CD14-positive monocyte (primary cell): Measurements from ENCODE around the gene USP24. TPM values are rescaled to one million over a fixed set of nuclear protein-coding genes. Genes with fewer than 3 reads are reported as not detected.
A peak's percentile ranks its signal among the peaks of the same experiment; 100 is the strongest.

Experiments
- DNase-seq, 3 donors: peaks; one replicate each; pipeline ENCODE4 v3.0.0-alpha.2; 2011 to 2022
- H2AFZ ChIP-seq: 2 replicates; pipeline ENCODE4 v1.6.0; 2012; ENCODE audit warnings: mild to moderate bottlenecking, low read depth, low read length, inconsistent platforms; ENCODE audit not compliant: insufficient read depth, poor library complexity, severe bottlenecking
- H3K27ac ChIP-seq, 2 donors: 1 replicate in 1 of 2; 2 replicates in 1 of 2; pipeline ENCODE4 v1.5.1; 2012 to 2013; ENCODE audit warnings: low read length in 2 of 2, control low read depth in 1 of 2, inconsistent platforms in 1 of 2, low read depth in 1 of 2, mild to moderate bottlenecking in 1 of 2
- H3K27me3 ChIP-seq, 2 donors: one replicate each; pipeline versions ENCODE4 v1.6.0 to v1.6.1; 2011 to 2013; ENCODE audit warnings: low read length in 2 of 2; ENCODE audit not compliant: control insufficient read depth in 2 of 2, insufficient read depth in 2 of 2
- H3K36me3 ChIP-seq, 2 donors: replicated peaks in 1 of 2; 1 replicate in 1 of 2; 2 replicates in 1 of 2; pipeline versions ENCODE4 v1.5.1 to v1.6.1; 2012 to 2013; ENCODE audit warnings: low read length in 2 of 2, control low read depth in 1 of 2, inconsistent platforms in 1 of 2, mild to moderate bottlenecking in 1 of 2; ENCODE audit not compliant: insufficient read depth in 2 of 2, control insufficient read depth in 1 of 2
- H3K4me1 ChIP-seq, 2 donors: 1 replicate in 1 of 2; 2 replicates in 1 of 2; pipeline versions ENCODE4 v1.5.1 to v1.6.1; 2012 to 2013; ENCODE audit warnings: low read length in 2 of 2, control low read depth in 1 of 2, inconsistent platforms in 1 of 2, mild to moderate bottlenecking in 1 of 2, moderate library complexity in 1 of 2; ENCODE audit not compliant: insufficient read depth in 2 of 2, control insufficient read depth in 1 of 2
- H3K4me2 ChIP-seq: replicated peaks from 2 replicates; pipeline ENCODE3; 2012; ENCODE audit warnings: low read length, moderate library complexity, mild to moderate bottlenecking; ENCODE audit not compliant: poor library complexity, severe bottlenecking; ENCODE audit errors: extremely low read depth
- H3K4me3 ChIP-seq, 3 experiments: fragments of 200-600 bp in 1 of 3; sonication (generic) in 1 of 3; replicated peaks in 1 of 3; 1 replicate in 2 of 3; 2 replicates in 1 of 3; pipeline ENCODE4 v1.5.1; 2011 to 2013; ENCODE audit warnings: low read length in 3 of 3, mild to moderate bottlenecking in 3 of 3, control low read depth in 2 of 3, low read depth in 2 of 3, inconsistent platforms in 1 of 3, moderate library complexity in 1 of 3
- H3K79me2 ChIP-seq: 2 replicates; pipeline ENCODE4 v1.6.0; 2012; ENCODE audit warnings: mild to moderate bottlenecking, control low read depth, inconsistent platforms, low read length, moderate library complexity; ENCODE audit not compliant: insufficient read depth
- H3K9ac ChIP-seq: 2 replicates; pipeline ENCODE4 v1.6.0; 2017; ENCODE audit warnings: low read length, mild to moderate bottlenecking; ENCODE audit not compliant: insufficient read depth, poor library complexity, severe bottlenecking
- H3K9me3 ChIP-seq, 2 donors: replicated peaks in 1 of 2; 1 replicate in 1 of 2; 2 replicates in 1 of 2; pipeline versions ENCODE4 v1.5.1 to v1.6.1; 2012 to 2013; ENCODE audit warnings: low read length in 2 of 2, control low read depth in 1 of 2; ENCODE audit not compliant: control insufficient read depth in 1 of 2, insufficient read depth in 1 of 2
- H4K20me1 ChIP-seq: 2 replicates; pipeline ENCODE4 v1.6.0; 2012; ENCODE audit warnings: mild to moderate bottlenecking, low read length, control low read depth, moderate library complexity; ENCODE audit not compliant: insufficient read depth
- H3K27ac Mint-ChIP-seq, 7 donors: one replicate each; pipeline ENCODE4 v1.8.0; 2020; ENCODE audit warnings: mild to moderate bottlenecking in 7 of 7, mixed read lengths in 7 of 7, moderate library complexity in 6 of 7, inconsistent platforms in 2 of 7
- H3K27me3 Mint-ChIP-seq, 3 donors: one replicate each; pipeline ENCODE4 v1.8.0; 2021 to 2022; ENCODE audit warnings: low read depth in 3 of 3, mild to moderate bottlenecking in 3 of 3, mixed read lengths in 3 of 3, moderate library complexity in 3 of 3, inconsistent platforms in 1 of 3
- H3K36me3 Mint-ChIP-seq, 2 donors: one replicate each; pipeline ENCODE4 v1.8.0; 2020; ENCODE audit warnings: mixed read lengths in 2 of 2, inconsistent platforms in 1 of 2, mild to moderate bottlenecking in 1 of 2
- H3K4me1 Mint-ChIP-seq: one replicate; pipeline ENCODE4 v1.8.0; 2020; ENCODE audit warnings: mild to moderate bottlenecking, mixed read lengths
- H3K4me3 Mint-ChIP-seq, 2 donors: one replicate each; pipeline ENCODE4 v1.8.0; 2020; ENCODE audit warnings: mild to moderate bottlenecking in 2 of 2, mixed read lengths in 2 of 2, moderate library complexity in 1 of 2
- H3K9me3 Mint-ChIP-seq, 7 donors: one replicate each; pipeline ENCODE4 v1.8.0; 2020 to 2022; ENCODE audit warnings: mixed read lengths in 7 of 7, mild to moderate bottlenecking in 6 of 7, moderate library complexity in 6 of 7, inconsistent platforms in 2 of 7
- WGBS: methylation state at CpG from one replicate; pipeline ENCODE4 v1.1.5; 2013; ENCODE audit warnings: missing lambda C conversion rate; ENCODE audit not compliant: insufficient coverage; 5-methylcytosine and 5-hydroxymethylcytosine counted together
- intact Hi-C, 2 donors: fragments of 100-400 bp; cut with micrococcal nuclease; formaldehyde crosslinking; loops; one replicate each; pipeline versions ENCODE4 v1.15.0 to v1.15.1; 2023
- polyA plus RNA-seq, 3 donors: library from polyadenylated mRNA; depleted of rRNA in 1 of 3; unstranded in 2 of 3; stranded (reverse) in 1 of 3; fragments of 300-500 nt in 2 of 3; fragments of >200 nt in 1 of 3; fragmentation: Illumina TruSeq in 2 of 3; gene quantifications; 1 replicate in 2 of 3; 2 replicates in 1 of 3; pipeline ENCODE4 v1.2.3, GENCODE V29; 2012 to 2021
- TF ChIP-seq, protein P1 (sequence below): fragments of 200-600 bp; IDR thresholded peaks from one replicate; pipeline ENCODE4 v1.8.0; 2022; ENCODE audit warnings: antibody characterized with exemption, mild to moderate bottlenecking

USP24 gene
- polyA plus RNA-seq, 3 donors, result 1.1 to 14.2 (median 2.1) TPM

DNA sequence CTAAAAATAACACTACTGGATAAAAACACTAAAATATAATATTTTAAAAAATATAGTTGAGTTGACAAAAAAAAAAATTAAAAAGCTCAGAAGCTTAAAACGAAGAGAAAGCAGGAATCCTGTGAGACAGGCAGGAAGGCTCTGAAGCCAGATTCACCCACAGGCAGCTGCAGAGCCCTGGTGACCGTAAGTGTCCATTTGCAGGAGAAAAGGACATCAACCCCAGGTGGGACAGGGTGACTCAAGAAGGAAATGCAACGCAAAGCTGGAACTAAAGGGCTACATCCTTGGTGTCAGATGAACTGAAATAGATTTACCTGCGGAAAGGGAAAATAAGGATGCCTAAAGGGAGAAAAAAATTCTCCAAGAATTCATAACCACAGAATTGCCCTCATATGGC, 46.8 kb downstream of the USP24 start:
- Histone ChIP-seq H3K4me1 (no peaks in the 10 kb centered on the region), H3K36me3 (peaks cover 63 to 93% of the 10 kb centered on the region in 2 donors), H2AFZ (no peak overlapping the region), H3K27me3 (no peaks in the 10 kb centered on the region), H3K4me3 (no peak overlapping the region), H3K9me3 (no peaks in the 10 kb centered on the region), H4K20me1 (peaks cover 12% of the 10 kb centered on the region), H3K9ac (no peak overlapping the region), H3K27ac (no peak overlapping the region), H3K4me2 (no peak overlapping the region), H3K79me2 (peaks cover 7% of the 10 kb centered on the region)
- H3K4me1 Mint-ChIP-seq, result no peaks in the 10 kb centered on the region
- 100% methylated on average over 1 of the region's 4 CpGs for WGBS
- H3K27me3 Mint-ChIP-seq, result no peaks in the 10 kb centered on the region
- intact Hi-C loops, result no loop called here
- no peak for DNase-seq
- H3K9me3 Mint-ChIP-seq, result no peaks in the 10 kb centered on the region
- no peak overlapping the region for H3K27ac Mint-ChIP-seq
- TF ChIP-seq, protein P1, sequence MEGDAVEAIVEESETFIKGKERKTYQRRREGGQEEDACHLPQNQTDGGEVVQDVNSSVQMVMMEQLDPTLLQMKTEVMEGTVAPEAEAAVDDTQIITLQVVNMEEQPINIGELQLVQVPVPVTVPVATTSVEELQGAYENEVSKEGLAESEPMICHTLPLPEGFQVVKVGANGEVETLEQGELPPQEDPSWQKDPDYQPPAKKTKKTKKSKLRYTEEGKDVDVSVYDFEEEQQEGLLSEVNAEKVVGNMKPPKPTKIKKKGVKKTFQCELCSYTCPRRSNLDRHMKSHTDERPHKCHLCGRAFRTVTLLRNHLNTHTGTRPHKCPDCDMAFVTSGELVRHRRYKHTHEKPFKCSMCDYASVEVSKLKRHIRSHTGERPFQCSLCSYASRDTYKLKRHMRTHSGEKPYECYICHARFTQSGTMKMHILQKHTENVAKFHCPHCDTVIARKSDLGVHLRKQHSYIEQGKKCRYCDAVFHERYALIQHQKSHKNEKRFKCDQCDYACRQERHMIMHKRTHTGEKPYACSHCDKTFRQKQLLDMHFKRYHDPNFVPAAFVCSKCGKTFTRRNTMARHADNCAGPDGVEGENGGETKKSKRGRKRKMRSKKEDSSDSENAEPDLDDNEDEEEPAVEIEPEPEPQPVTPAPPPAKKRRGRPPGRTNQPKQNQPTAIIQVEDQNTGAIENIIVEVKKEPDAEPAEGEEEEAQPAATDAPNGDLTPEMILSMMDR, result no peak
- H3K4me3 Mint-ChIP-seq, result no peak overlapping the region
- H3K36me3 Mint-ChIP-seq, result peaks cover 69 to 81% of the 10 kb centered on the region in 2 donors

- Histone ChIP-seq H3K4me1 (no peaks in the 10 kb centered on the region), H3K27me3 (no peaks in the 10 kb centered on the region), H3K27ac (no peak overlapping the region), H3K9me3 (no peaks in the 10 kb centered on the region), H3K9ac (no peak overlapping the region), H3K79me2 (peaks cover 3% of the 10 kb centered on the region), H4K20me1 (peaks cover 12% of the 10 kb centered on the region), H3K36me3 (peaks cover 69 to 96% of the 10 kb centered on the region in 2 donors), H3K4me3 (no peak overlapping the region), H2AFZ (no peak overlapping the region), H3K4me2 (no peak overlapping the region)
- TF ChIP-seq, protein P1, result no peak
- H3K9me3 Mint-ChIP-seq, result no peaks in the 10 kb centered on the region
- WGBS, result 97% methylated on average over 5 of the region's 6 CpGs
- H3K4me1 Mint-ChIP-seq, result no peaks in the 10 kb centered on the region
- H3K27me3 Mint-ChIP-seq, result no peaks in the 10 kb centered on the region
- no peak overlapping the region for H3K4me3 Mint-ChIP-seq
- no peak for DNase-seq
- intact Hi-C loops, result no loop called here
- H3K36me3 Mint-ChIP-seq, result peaks cover 69 to 82% of the 10 kb centered on the region in 2 donors
- H3K27ac Mint-ChIP-seq, result peak overlapping the region in 3 of 7 donors; percentile 16 to 49 (median 33)
Observed at GRCh38 chr1:55167224-55167871, 47.8 kb downstream of the USP24 start.
